Measurements from ENCODE around the gene PRKACB.
"Not testable (repeated sequence)": the region's sequence is repeated elsewhere in the genome, so short reads cannot be mapped to it uniquely, and the experiment has no call there.

The PRKACB gene

DNA sequence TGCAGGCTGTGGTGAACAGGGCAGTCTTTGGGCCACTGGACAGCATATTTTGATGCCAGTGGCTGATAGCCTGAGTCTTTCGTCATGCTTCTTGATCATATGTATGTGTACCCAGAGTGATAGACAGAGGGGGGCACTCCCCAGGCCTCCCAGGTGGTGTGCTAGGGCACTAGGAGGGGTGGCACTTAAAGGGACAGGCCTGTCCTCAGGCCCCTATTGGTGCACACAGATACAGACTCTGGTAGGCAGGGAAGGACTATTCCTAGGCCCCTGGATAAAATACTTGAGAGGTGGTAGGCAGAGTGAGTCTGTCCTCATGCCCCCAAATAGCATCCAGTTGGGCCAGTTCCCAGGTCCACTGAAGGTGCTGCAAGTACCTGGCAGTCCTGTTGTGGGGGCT is 80.8 kb downstream of the PRKACB start:
- no peak for DNase-seq

DNA sequence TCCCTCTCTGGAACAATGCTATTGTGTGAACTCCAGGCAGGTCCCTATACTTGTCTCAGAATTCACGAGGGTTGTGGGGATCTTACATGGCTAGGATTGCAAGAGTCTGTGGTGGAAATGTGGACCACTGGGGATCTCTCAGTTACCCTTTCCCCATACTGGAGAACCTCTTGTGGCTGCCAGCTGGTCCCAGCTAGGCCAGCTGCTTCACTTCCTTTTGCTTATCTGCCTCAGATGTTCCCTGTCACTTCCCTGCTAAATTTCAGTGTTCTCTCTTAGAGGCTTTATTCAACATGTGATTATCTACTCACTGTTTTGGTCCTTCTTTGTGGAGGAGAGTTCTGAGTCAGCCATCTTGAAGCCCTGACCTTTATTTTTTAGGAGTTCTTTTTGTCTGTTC is 81.6 kb downstream of the PRKACB start:
- no peak for DNase-seq

DNA sequence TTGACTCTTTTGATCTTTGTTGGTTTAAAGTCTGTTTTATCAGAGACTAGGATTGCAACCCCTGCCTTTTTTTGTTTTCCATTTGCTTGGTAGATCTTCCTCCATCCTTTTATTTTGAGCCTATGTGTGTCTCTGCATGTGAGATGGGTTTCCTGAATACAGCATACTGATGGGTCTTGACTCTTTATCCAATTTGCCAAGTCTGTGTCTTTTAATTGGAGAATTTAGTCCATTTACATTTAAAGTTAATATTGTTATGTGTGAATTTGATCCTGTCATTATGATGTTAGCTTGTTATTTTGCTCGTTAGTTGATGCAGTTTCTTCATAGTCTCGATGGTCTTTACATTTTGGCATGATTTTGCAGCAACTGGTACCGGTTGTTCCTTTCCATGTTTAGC is 88.6 kb downstream of the PRKACB start:
- DNase-seq, result not testable (repeated sequence)

DNA sequence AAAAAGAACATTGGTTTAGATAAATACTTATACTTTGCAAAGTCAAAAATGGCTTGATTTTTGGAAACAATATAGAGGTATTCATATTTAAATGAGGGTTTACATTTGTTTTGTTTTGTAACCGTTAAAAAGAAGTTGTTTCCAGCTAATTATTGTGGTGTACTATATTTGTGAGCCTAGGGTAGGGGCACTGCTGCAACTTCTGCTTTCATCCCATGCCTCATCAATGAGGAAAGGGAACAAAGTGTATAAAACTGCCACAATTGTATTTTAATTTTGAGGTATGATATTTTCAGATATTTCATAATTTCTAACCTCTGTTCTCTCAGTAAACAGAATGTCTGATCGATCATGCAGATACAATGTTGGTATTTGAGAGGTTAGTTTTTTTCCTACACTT is 92.2 kb downstream of the PRKACB start:
- no peak for DNase-seq

DNA sequence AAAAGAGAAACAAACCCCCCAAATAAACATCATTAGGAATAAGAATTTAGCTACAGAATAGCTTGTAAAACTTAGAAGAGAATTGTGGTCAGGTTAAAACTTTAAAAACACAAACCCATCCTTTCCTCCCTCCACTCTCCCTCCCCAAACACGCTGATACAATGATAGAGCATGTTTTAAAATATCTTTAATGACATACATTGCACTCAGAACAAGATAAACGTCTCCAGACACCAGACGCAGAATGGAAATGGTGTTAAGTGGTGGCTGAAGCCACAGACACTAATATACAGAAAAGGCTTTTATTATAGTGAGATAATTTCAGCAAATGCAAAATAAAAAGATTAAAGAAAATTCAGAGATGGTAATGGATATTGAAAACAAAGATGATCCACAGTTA is 98.6 kb downstream of the PRKACB start:
- DNase-seq, result no peak

DNA sequence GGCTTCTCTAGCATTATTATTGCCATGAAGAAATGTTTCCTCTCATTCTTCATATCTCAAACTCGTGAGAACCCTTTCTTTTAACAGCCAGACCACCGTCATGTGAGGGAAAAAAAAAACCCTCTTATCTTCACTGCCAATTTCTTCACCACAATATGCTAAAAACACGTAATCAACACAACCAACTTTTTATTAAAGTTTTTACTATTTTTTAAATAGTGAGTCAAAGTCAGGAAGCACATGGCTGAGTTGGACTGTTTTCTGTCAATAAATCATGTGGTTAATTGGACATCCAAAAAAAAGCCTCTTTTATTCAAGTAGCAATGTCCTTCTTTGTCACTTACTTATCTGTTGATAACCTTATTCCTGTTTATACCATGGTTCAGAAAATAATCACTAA is 101.5 kb downstream of the PRKACB start:
- DNase-seq, result no peak

DNA sequence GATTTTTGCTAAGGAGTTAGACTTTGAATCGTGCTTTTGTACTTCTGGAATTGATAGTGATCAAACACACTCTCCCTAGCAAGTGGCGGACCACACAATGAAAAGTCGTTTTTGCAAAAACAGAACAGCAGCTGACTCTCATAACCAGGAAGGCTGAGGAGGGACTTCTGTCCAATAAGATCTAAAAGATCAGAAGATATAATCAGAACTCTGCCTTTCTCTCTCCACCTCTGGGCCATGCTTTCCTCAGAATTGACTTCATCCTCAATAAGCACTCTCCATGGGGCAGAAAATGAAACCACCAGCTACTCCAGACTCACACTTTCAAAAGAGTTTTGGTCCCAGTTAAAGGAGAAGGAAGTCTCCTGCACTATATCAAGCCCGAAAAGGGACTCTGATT is 102.1 kb downstream of the PRKACB start:
- no peak for DNase-seq

DNA sequence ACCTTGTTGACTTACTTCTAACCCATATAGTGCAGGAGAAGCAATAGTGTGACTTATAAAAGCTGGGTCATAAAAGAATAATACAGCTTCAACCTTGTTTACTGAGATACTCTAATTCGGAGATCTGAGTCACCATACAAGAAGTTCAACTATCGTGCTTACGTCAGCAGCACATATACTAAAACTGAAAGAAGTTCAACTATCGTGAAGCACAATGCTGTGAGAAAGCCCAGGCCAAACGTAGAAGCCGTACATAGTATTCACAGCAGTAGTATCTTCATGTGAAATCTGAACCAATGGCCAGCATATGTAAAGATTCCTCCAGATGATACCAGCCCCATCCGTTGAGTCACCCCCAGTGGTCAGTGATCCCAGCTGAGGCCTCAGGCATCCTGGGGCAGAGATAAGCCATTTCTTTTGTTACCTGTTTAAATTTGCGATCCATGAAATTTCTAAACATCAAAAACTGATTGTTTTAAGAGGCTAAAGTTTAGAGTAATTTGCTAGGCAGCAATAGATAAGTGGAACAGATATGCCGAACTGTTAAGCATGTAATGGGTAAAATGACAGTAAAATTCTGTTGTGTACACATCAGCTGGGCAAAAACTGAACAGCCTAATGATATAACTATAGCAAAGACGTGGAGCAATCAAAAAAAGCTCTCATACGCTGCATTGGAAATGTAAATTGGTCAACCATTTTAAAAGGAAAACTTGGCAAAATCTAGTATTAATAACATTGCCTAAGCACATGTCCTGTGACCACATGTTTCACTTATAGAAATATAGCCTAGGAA is 103.6 kb downstream of the PRKACB start:
- DNase-seq, result no peak

DNA sequence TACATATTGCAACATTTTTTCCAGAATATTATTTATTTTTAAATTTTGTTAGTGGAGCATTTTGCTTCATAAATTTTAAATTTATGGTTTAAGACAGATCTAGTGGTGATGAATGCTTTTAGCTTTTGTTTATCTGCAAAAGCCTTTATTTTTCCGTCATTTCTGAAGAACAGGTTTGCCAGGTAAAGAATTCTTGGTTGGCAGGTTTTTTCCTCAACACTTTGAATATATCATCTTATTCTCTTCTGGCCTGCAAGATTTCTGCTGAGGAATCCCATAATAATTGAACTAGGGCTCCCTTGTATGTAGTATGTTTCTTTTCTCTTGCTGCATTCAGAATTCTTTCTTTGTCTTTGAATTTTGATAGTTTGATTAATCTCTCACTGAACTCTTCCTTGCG is 106.6 kb downstream of the PRKACB start:
- DNase-seq, result no peak

DNA sequence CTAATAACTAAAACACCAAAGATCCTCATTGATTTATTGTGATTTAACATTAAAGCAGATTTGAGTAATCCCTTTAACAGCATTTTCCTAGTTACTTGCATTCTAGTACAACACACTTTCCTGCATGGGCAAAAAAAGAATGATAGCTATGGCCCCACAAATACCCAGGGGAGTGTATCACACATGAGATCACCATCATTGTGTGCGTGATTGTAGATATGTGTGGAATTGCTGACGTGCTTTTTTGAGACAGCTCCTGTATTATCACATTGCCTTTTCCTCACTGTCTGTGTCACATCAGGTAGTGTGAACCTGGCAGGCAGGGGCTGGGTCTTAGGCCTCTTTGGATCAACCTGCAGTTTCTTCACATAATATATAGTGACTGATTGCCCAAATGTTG is 109.0 kb downstream of the PRKACB start:
- no peak for DNase-seq

DNA sequence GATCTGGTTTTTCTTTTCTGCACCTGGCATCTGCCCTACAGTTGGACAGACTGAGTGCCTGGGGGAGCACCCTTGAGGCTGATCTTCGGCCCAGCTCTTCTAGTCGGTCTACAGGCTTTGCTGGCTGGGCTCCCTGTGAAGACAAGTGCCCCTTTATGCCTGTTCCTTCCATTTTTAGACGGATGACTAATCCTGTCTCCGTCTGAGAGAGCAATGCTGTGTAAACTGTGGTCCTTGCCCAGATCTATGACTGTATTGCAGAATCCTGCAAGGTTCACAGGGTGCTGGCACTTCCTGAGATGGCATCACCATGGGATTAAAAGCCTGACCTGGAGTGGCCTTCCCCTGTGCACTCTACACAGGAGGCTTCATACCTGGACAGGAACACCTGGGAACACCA is 109.8 kb downstream of the PRKACB start:
- no peak for DNase-seq

DNA sequence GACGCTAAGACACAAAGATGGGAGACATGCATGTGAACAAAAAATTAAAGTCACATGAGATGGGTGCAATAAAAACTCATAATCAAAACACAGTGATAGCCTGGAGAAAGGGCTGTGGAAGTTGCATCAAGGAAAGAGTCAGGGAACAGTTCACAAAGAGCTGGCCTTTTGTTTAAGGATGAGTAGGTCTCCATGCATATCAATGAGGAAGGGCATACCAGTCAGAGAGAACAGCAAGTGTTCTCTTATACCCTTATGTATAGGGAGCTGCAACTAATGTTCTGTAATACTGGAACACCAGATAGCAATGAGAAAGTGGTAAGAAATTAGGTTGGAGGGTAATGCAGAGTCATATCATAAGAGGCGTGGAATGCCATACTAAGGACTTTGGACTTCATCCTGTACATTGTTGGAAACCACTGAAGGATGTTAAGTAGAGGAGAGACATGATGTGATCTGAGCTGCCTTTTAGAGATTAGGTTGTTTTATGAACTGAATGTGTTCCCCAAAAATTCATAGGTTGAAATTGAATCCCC is 110.7 kb downstream of the PRKACB start:
- DNase-seq, result no peak

DNA sequence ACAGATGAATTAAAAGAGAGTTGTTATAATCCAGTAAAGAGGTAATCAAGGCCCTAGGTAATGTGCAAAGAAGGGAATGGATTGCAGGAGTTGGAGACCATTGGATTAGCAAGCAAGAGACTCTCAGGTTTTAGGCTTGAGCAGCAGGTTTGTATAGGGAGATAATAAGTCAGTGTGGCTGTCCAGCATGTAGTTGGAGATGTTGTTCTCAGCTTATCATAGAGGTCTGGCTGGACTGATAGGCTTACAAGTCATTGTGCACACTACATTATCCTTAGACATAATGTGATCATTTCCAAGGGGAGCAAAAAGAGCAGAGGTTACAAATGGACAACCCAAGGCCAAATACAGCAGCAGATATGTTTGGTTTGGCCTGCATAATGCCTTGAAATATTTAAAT is 111.5 kb downstream of the PRKACB start:
- DNase-seq, result no peak

DNA sequence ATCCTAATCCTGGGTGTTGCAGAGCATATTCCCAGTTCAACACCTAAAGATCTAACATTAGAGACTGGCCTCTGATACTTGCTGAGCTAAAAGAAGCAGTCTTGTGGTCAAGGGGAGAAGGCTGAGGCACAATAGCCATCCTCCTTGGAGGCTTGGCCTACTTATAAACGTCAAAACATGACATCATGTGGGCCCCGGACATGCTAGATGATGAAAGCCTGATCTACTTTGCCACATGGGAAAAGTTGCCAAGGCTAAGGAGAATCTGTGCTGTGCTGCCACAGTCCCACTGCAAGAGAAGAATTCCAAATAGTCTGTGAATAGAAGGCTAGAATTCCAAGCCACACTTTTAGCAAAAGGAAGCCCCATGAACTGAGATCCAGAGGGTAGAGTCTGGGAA is 113.5 kb downstream of the PRKACB start:
- DNase-seq, result no peak

DNA sequence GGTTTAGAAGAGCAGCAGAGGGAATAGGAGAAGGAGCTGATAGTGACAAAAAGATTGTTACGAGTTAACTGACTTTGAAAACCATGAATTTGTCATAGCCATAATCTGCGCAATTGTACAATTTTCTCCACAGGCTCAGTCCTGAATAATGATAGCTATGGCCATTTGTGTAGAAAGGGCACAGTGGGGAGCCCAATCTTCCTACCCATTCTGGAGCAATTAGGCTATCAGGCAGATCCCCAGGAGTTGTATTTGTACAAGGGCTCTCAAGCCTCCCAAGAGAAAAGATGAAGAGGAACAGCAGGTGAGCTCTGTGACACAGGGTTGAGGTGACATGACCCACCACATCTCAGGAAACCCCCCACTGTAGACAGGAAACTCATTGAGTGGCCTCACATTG is 115.3 kb downstream of the PRKACB start:
- DNase-seq, result no peak

DNA sequence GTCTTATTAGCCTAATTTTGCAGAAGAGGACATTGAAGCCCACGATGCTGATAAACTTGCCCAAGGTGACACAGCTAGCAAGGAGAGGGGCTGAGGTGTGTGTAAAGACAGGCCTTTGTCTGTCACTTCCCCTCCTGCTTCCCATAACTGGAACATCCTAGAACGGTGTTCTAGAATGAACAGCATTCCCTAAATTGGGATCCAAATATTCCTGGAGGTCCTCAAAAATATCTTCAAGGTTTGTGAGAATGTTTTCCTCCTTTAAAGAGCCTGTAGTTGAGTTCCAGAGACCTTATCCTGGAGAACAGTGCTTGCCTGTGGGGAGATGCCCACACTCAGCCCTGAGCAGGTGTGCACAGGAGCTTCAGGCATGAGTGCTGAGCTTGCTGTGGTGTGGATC is 115.9 kb downstream of the PRKACB start:
- no peak for DNase-seq

DNA sequence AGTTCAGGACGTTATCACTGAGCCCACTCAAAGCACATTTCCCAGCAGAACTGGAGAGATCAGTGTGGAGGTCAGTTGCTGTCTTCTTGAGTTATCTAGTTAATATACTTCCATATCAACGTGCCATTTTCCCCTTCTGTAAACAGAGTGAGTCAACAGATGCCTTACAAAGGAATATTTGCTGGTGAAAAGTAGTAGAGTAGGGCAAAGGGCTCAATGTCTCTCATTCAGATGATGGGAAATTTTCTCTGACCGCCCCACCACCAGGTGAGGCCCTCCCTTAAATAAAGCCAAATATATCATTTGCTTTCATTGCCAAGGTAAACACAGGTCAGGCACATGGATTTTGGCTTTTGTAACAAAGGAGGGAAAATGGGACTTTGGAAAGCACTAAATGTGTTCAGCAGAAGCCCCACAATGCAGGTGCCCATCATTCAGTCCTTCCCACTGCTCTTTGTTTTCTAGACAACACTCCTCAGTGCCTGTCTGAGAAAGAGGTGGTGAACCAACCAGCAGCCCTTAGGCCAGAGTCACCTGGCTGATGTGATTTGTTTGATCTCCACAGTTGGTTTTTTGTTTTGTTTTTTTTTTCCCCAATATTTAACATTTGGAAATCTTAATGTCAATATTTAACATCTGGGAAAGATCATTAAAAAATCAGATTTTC is 116.9 kb downstream of the PRKACB start:
- no peak for DNase-seq

DNA sequence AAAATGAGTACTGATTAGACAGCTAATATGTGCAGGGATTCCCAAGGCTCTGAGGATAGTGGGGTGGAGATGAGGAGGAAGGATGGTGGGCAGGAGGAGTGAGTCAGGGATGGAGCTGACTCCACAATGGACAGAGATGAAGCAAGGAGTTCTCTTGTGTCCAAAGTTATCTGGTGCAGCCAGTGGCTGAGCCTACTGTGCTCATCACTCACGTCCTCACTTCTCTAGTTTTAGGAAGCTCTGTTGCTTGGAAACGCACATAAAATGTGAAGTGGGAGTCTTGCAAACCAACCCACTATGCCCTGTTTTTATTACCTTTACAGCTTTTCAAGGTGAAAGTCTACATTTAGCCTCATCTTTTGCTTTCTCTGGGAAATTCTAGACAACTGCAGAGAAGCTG is 120.9 kb downstream of the PRKACB start:
- no peak for DNase-seq

DNA sequence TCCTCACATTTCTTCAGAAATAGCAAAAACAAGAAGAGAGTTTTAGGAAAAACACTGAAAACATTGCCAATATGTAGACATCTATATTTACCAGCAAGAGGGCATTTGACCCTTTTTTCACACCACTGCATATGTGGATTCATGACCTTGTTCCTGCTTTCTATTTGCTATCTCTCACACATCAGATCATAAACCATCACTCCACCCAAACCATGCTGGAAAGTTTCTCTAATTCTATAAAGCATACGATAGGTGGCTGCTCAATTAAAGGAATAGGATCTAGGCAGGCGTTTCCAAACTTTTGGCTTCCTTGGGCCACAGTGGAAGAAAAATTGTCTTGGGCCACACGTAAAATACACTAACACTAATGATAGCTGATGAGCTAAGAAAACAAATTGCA is 121.8 kb downstream of the PRKACB start:
- no peak for DNase-seq

DNA sequence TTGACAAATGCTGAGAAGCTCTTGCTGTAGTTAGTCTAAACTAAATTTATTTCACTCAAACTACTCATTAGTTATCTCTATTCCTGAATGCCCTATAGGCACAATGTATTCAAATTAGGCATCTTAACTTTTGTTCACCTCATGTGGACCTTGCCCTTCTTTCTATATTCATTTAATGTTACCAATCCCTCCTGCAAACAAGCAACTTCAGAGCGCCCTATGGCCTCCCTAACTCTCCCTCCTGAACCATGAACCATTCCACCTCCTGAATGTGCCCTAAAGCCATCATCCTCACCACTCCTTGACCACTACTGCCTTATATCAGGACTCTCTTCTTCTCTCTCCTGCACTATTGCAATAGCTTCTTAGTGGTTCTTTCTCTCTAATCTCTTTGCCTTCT is 122.7 kb downstream of the PRKACB start:
- DNase-seq, result no peak

DNA sequence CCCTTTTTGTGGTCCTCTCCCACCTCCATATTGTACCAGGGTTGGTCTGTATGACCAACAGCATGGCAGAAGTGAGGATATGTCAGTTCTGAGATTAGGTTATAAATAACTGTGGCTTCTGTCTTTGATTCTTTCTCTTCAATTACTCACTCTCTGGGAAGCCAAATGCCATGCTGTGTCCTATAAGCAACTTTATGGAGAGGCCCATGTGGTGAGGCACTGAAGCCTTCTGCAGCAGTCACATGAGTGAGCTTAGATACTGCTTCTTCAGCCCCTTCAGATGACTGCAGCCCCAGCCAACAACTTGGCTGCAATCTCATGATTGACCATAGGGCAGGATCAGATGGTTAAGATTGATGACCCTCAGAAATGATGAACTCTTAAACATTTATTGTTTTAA is 123.4 kb downstream of the PRKACB start:
- DNase-seq, result no peak

DNA sequence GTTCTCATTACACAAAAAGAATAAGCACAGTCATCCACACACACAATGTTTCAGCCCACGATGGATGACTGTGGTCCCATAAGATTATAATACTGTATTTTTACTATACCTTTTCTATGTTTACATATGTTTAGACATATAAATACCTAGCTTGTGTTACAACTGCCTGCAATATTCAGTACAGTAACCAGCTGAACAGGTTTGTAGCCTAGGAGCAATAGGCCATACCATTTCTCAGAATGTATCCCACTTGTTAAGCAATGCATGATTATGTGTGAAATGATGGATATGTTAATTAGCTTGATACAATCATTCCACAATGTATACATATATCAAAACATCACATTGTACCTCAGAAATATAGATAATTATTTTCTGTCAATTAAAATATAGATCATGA is 124.3 kb downstream of the PRKACB start:
- DNase-seq, result no peak

DNA sequence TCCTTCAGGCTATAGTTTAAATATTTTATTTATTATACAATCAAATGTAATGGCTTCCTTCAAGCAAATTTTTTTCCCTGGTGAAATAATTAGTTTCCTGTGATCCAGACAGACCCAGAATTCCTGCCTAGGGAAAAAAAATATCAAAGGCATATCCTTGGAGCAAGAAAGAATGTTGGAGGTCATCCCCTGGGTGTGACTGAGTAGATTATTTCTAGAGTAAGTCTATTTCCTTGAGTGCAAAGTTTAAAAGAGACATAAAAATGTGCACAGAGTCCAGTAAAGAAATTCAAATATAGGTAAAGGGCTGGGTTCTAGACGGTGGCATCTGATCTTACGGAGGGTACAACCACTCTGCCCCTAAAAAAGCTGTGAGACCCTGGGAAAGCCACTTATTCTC is 125.2 kb downstream of the PRKACB start:
- no peak for DNase-seq

DNA sequence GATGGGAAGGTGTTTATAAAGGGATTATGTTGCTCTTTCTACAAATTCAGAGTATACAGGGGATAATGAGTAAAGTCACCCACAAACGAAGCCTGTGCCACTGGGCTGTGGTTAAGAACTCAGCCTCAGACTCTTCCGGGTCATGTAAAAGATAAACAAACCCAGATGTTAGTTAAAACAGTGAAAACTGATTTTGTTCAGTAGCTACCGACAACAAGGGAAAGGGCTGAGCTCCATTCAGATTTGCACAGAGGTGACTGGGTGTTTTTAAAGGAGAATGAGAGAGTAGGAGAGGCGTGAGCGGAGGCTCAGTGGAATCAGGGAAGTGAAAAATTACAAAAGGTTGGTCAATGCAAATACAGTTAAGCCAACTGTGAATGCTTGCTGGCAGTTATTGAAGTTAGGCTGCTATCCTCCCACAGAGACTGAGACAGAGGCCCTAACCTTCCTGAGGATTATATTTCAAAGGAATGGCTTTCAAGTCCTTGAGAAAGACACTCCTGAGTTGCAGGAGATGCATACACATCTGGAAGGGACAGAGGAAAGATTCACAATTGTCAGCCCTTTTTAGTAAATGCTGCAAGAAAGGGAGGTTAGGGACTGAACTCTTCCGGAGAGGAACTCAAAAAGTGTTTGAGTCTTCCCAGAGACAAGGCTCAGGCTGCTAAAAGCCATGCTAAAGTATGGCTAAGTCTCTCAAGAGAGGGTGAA is 127.5 kb downstream of the PRKACB start:
- no peak for DNase-seq

Data from stimulated activated CD8-positive, alpha-beta memory T cell treated with anti-CD3 and anti-CD28 coated beads, Interleukin-4, amount 100 ng/mL, for 48 hours (primary cell).